Renal cortical epithelial cell (primary cell): Measurements from ENCODE around the gene ZNF184. TPM values are rescaled to one million over a fixed set of nuclear protein-coding genes. Genes with fewer than 3 reads are reported as not detected.

Source experiments
- DNase-seq: peaks from one replicate; pipeline ENCODE4 v3.0.0-alpha.2; 2011; ENCODE audit warnings: low read depth
- total RNA-seq: library from RNA; depleted of rRNA; stranded (reverse); fragments of >200 nt; gene quantifications from 2 replicates; pipeline ENCODE4 v1.2.3, GENCODE V29; 2014

Gene ZNF184
- total RNA-seq = 7.6 and 11.3 TPM in 2 replicates

DNA sequence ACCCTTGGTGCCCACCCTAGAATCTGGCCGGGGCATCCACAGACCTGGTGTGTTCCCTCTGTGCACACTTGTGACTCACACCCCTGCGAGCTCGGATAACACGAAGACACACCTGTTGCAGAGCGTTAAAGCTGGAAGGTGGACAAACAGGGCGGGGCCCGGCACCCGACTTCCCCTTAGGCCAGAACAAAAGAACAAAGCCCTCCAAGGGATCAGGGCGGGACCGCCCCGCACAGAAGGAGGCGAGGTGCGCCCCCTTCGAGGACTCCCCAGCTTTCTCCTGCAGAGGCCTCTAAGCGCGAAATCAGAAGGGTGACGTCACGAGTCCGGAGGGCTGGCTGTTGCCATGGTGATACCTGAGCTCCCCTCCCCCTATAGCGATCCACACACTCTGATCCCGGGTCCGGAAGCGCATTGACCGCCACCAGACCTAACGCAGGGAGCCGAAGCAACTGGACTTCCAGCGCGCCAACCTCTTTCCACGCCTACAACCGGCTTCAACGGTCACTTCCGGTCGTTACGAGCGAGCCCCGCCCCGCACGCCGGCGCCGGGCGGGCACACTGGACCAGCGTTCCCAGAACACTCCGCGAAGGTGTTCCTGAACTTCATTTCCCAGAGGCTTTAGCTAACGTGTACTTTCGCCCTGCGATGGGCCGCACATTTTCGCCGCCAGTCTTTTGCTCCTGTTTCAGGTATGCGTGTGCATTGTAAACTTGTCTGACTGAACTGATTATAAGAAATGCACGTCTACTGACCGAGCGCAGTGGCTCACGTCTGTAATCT, at the start of gene ZNF184:
Gene ZNF184 (minus strand): TSS at position 489 of the 784 bp plus-strand sequence. CDS start 811 bp downstream, outside the sequence.
- peak; percentile 95 for DNase-seq

DNA sequence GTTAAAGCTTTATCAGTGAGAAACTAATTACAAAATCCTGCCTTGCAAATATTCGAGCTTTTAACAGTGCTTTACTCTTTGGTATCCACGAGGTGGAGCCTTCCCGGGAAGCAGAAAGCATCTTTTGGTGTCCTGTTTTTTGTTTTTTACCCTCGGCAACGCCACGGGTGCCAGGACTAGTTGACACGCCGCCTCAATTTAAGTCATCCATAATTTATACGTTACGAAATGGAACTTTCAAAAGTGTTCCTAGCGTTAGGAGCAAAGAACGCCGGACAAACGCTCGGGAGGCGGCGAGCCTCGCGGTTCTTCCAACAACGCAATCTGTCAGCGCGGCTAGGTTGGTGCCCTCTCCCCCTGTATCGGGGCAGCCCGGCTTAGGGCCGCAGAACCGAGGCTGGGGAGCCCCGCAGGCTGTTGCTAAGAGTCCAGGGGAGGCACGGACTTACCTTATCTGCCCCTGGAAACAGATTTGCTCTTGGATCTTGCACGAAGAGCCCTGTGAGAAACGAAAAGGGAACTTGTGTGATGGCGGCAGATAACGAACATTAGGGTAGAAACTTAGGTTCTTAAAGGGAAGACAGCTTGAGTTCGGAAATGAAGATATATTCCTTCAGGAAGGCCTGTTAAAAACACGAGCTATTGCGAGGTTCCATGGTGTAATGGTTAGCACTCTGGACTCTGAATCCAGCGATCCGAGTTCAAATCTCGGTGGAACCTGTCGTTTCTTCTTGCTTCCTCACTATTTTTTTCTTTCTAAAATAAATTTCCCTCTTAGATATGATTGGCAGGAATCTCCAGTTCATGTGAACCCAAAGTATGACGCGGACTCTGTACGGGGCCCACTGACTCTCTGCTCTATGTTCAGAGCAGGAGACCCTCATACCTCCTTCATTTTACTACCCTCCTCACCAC, 46.2 kb upstream of the ZNF184 start:
- peak; percentile 89 for DNase-seq

DNA sequence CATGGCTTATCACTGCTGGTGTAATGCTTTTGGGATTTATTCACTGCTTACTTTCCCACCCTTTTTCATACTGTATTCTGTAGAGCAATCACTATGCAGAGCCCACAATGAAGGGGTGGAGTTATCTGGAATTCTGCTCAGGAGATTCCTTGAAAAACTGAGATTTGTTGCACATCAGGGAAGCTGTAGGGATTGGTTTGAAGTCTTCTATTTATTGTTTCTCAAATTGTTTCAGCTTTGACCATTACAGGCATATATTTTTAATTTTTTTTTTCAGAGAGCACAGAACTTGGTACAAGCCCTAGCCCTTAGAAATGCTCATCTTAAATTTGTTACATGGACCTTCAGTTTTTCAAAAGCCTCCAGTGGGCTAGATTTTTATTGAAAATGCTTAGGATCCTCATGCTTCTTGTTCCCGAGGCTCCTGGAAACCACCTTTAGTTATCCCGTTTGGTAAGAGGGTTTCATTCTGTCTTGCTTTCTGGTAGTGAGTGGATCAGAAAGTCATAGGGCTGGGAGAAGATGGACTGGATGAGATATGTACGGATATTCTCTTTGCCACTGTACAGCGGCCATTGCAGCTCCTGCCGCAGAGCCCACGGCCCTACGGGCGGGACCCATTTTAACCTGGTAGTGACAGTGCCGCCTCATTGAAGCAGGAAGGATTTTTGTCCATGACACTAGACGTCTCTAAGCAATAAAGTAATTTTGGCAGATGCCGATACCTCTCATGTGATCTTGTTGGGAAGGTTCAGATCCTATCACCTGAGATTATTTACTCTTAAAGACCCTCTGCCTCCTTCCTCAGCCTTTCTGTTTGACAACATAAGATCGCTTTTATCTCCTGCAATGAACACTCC, 45.3 kb upstream of the ZNF184 start:
- DNase-seq = no peak

DNA sequence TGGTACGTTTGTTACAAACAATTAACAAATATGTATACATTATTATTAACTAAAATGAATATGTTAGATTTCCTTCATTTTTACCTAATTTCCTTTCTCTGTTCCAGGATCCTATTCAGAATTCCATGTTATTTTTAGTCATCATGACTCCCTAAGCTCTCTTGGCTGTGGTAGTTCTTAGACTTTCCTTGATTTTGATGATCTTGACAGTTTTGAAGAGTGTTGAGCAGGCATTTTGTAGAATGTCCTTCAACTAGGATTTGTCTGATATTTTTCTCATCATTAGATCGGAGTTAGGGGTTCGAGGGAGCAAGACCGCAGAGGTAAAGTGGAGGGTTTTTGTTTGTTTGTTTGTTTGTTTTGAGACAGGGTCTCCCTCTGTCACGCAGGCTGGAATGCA, 44.3 kb upstream of the ZNF184 start:
- DNase-seq = no peak

DNA sequence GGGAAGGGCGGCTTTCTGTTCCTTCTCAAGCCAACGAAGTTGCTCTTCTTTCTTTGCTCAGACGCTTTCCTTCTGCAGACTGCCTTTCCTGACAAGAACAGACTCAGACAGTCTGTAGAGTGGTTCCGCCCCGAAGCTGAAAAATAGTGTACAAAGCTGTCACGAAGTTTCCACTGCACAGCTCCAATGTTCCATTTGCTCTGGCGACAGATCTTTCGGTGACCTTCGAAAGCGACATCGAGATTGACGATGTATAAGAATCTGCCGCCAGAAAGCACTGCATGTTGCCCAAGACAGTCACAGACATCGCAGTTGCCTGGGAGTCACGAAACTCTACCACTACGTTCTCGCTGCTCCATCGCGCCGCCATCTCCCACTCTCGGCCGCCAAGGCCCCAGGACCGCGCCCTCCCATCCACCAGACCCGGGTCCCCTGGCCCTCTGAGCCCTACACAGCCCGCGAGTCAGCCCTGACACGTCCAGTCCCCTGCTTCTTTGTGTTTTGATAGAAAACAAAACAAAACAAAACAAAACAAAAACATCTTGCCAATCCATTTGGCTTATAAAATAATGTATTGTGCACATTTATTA, 42.1 kb upstream of the ZNF184 start:
- no peak for DNase-seq

DNA sequence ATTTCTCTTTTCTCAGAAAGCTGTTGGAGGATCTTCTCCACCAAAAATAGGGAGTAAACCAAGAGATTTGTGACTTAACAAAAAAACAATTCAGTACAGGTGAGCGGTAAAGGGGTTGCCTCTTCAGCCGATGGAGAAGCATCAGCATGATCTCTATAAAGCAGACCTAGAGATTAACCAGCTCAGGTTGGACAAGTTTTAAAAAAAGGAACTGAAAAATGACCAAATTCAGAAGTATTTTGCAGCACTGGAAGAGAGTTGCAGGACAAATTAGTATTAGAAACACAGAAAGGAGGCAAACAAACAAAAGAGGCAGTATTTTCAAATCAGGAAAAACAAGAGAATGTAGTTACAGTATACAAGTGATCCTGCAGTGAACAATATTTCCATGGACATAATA, 39.6 kb upstream of the ZNF184 start:
- no peak for DNase-seq

DNA sequence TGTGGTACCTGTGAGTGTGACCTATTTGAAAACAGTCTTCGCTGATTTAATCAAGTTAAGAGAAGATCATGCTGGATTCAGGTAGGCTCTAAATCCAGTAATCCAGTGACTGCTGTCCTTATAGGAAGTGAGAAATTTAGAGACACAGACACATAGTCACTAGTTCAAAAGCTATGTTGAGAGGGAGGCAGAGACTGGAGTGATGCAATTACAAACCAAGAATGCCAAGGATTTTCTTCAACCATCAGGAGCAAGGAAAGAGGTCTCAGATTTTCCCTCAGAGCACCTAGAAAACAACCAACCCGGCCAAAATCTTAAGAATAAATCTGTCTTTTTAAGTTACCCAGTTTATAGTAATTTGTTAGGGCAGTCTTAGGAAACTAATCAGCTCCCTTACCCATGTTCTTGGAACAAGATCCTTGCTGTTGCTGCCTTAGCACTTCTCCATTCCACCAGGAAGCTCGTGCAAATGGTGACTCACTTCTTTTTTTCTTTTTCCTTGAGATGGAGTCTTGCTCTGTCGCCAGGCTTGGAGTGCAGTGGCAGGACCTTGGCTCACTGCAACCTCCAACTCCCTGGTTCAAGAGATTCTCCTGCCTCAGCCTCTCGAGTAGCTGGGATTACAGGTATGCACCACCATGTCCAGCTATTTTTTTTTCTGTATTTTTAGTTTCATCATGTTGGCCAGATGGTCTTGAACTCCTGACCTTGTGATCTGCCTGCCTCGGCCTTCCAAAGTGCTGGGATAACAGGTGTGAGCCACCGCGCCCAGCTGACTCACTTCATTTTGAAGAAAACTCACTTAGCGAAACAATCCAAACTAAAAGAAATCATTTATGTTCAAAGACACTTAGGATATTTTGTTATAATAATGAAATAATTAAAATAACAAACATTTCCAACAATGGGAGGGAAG, 34.4 kb upstream of the ZNF184 start:
- DNase-seq = no peak

DNA sequence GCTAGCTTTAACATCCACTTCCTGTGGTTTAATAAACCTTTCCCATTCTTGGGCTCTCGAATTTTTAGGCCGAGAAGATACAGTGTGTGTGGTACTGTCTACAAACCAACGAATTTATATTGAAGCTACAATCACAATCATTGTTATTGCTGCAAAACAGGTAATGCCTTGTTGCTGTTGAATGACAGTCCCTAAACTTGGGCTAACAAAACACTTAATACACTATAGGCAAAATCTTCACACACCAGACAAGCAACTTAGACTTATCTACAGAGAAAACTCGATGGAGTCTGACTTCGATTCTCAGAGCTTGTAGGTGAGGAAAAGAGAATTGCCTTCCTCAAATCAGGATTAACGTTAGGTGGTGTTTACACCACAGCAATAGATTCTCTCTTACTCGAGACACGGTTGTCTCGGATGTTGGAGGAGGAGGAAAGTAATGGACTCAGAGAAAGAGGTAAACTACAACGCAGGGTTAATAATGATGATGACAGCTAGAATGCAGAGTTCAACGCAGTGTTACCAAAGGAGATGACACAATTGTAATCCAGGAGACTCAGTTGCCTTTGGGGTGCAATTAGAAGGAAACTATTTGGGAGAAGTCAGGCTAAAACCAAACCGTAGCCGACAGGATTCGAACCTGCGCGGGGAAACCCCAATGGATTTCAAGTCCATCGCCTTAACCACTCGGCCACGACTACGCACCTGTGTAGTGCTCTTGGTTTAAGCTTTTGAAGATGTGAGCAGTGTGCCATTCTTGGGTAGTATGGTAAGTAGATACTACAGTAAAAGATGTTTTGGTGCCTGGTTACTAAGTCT, 32.5 kb upstream of the ZNF184 start:
- peak; percentile 44 for DNase-seq

DNA sequence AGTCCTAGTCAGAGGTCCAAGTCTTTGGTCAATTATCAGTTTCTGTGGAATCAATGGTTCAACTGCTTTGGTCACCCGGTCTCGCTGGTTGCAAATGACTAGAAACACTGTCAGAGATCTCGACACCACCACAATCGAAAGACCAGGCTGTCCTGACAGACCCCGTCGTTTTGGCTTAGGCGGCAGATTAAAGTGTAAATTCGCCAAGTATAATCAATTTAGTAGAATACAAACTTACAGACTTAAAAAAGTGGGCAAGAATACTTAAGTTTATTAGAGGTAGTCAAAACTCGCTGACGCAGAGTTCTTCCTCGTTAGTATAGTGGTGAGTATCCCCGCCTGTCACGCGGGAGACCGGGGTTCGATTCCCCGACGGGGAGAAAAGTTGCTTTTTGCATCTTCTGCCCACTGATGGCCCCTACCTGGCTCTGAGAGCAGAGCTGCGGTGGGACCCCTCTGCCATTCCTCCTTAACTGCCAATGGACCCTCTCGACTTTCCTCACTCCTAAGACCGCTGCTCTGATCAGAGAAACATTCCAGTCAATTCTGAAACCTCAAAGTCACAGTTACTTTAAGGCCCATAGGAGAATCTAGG, 30.6 kb upstream of the ZNF184 start:
- DNase-seq = peak; percentile 67

DNA sequence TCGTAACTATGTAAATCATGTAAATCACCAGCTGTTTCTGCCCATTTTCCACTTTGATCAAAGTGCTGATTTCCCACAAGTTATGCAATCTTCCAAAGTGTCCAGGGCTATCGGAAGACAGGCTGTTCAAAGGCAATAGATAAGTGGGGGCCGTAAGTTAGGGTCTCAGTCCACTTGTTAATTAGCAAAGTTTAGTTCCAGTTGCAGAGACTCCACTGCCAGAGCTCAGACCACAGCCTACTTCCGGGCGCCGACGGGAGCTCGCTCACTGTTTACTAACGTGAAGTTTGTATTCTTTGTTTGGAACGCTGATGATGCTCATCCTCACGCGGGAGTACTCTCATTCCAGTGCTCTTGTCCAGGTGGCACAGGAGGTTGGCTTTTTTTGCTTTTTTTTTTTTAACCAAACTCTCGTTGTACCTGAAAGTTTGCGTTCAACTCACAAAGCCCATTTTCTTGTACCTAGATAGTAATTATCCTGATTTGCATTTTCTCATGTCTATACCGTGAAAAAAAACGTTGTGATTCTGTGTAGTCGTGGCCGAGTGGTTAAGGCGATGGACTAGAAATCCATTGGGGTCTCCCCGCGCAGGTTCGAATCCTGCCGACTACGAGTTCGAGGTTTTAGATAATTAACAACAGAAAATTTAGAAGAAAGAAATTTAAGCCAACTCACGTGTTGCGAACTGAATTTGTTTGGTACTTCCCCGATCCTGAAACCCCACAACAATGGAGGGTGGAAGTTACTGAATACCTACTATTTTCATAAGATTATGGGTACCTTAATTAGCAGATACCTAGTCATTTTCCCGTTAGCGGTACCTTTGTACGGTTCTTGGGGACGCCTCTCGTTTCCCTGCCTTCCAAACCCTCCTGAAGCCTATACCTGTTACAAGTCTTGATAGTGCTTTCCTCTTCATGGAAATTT, 29.9 kb upstream of the ZNF184 start:
- DNase-seq = peak; percentile 41

DNA sequence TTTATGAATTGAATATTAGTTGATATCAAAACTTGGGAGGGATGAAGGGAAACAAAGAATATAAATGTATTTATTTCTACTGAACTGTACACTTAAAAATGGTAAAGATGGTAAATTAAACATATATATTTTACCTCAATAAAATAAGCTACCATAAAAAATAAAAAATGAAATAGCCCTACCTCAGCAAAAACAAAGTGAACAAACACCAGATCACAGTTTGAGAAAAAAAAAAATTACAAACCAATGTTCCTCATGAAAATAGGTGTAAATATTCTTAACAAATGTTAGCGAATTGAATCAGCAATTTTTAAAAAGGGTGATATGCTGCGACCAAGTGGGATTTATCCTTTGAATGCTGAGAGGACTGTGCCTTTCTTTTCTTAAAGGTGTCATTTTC, 28.3 kb upstream of the ZNF184 start:
- DNase-seq = no peak

DNA sequence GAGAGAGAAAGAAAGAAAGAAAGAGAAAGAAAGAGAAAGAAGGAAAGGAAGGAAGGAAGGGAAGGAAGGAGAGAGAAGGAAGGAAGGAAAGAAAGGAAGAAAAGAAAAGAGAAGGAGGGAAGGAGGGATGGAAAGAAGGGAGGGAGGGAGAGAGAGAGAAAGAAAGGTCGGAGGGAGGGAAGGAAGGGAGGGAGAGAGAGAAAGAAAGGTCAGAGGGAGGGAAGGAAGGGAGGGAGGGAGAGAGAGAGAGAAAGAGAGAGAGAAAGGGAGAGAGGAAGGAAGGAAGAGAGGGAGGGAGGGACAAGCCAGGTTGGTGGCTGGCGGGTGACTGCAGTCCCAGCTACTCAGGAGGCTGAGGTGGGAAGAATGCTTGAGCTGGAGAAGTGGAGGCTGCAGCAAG, 27.3 kb upstream of the ZNF184 start:
- no peak for DNase-seq

DNA sequence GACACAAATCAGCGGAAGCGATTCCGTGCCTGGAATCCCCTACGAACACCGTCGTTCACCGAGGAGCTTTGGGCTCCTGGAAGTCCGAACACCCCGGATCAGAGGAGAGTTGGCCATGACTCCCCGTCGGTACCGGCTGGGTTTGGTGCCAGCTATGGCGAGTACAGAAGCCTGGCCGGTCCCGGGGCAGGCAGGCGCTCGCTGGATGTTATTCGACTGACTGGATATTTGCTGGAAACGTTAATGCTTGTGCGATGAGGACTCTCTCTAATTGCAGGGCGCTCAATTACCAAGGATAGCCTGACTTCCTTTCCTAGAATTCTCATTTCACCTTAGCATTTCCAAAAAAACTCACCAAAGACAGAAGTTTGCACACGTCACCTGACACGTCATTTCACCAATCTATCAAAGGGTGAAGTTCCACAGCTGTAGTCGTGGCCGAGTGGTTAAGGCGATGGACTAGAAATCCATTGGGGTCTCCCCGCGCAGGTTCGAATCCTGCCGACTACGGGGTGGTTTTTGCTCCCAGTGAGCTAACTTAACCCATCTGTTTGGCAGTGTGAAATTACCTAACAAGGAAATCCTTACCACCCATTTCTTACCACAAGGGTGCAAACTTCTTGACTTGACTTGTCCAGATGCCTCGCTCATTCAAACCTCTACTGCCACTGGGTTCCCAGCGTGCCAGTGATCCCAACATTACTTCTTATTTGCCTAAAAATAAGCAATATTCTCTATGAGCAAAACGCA, 22.7 kb upstream of the ZNF184 start:
- peak; percentile 66 for DNase-seq

DNA sequence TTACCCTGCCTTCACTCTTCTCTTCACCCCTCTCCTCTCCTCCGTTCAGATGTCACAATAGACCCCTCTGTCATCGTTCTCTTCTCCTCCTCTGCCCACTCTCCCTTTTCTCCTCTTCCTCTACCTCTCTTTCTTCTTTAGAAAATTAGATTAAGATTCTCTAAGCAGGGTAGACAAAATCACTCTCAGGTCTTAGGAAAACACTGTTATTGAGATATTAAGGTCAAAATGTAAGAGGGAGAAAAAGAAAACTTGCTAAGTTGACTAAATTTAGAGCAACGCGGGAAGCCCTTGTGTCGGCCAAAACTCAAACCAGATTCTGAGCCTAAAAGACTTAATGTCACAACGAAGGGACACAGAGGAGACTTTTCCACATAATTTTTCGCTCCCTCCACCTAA, 22.1 kb upstream of the ZNF184 start:
- DNase-seq = no peak

DNA sequence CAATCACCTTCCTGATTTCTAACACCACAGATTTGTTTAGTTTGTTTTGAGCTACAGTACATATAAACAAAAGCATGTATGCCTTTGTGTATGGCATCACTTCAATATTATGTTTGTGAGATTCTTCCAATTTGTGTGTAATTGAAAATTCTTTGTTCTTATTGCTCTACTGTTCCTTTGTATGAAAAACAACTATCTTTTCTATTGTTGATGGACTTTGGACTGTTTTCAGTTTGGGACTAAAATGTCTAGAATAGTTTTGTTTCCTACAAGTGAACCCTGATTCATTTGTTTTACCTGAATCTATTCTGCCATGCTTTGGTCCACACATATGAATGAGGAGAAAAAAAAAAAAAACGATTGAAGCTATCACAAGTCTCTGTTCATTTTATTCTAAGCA, 21.2 kb upstream of the ZNF184 start:
- no peak for DNase-seq

DNA sequence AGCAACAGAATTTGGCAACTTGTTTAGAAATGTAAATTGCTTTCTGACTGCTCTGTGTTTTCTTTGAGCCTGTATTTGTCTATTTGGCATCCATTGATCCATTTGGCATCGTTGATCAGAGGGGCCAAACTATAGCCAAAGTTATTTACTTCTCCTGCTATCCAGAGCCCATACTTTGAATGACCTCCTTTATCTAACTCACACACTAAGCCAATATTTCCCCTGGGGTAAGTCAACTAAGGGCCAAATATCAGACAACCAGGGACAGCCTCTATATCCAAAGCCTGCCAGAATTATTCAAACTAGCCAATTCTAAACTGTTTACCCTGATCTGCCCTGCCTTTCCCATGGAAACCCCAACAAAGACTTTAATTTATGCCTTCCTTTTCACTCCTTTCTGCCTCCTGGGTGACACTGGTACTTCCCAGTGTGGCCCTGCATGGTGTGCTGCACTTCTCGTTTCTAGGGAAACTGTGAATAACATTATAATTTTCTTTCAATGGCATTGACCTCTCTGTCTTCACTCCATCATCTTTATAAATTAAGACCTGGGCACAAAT, 19.8 kb upstream of the ZNF184 start:
- no peak for DNase-seq
